GM23338 (cell line): ENCODE measurements around the gene RNF220.

Source experiments
- POLR2AphosphoS5 ChIP-seq: IDR thresholded peaks from 2 replicates; pipeline ENCODE4 v1.6.1; 2016; ENCODE audit warnings: antibody characterized with exemption, low read depth
- ZNF114 ChIP-seq: fragments of 250-450 bp; sonication (Bioruptor Pico); IDR thresholded peaks from 2 replicates; pipeline ENCODE4 v1.5.0; 2020; ENCODE audit warnings: mild to moderate bottlenecking, moderate library complexity
- TF ChIP-seq, protein P1 (sequence below), 2 experiments: fragments of 200-600 bp in 1 of 2; sonication (generic) in 1 of 2; conservative IDR thresholded peaks; 2 replicates each; pipeline versions ENCODE4 v1.5.1 to v1.6.1; 2016 to 2017; ENCODE audit warnings: antibody characterized with exemption in 2 of 2, low read depth in 2 of 2, mild to moderate bottlenecking in 2 of 2, moderate library complexity in 1 of 2

DNA sequence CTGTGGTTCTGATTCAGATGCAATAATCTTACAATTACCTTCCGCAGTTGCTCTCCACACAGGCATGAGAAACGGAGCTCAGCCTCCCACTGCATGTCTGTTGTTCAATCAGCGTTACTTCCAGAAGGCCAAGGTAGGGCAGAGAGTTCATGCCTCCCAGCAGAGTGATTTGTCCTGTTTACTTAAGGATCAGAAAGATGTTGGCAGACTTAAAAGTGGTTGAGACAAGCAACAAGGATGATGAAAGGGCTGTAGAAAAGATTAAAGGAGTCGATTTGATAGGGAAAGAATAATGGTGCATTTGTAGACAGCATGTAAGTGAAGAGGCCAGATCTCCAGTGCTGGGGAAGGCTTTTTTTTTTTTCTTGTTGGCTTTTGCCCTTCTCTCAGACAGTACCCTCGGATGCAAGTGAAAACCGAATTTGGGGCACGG is 296.1 kb downstream of the RNF220 start:
- TF ChIP-seq, protein P1, sequence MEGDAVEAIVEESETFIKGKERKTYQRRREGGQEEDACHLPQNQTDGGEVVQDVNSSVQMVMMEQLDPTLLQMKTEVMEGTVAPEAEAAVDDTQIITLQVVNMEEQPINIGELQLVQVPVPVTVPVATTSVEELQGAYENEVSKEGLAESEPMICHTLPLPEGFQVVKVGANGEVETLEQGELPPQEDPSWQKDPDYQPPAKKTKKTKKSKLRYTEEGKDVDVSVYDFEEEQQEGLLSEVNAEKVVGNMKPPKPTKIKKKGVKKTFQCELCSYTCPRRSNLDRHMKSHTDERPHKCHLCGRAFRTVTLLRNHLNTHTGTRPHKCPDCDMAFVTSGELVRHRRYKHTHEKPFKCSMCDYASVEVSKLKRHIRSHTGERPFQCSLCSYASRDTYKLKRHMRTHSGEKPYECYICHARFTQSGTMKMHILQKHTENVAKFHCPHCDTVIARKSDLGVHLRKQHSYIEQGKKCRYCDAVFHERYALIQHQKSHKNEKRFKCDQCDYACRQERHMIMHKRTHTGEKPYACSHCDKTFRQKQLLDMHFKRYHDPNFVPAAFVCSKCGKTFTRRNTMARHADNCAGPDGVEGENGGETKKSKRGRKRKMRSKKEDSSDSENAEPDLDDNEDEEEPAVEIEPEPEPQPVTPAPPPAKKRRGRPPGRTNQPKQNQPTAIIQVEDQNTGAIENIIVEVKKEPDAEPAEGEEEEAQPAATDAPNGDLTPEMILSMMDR (conservative IDR thresholded peaks at IDR 0.05; ENCODE audit: low read depth in 2 of 2): no peak
- TF ChIP-seq POLR2AphosphoS5 (no peak), ZNF114 (CRISPR knock-in tag) (no peak)
